Hindlimb muscle (tissue), 1 donor: Measurements from ENCODE around the gene RIMBP2. TPM values are rescaled to one million over a fixed set of nuclear protein-coding genes. Genes with fewer than 3 reads are reported as not detected.

ENCODE experiments used
- DNase-seq: peaks from one replicate; pipeline ENCODE4 v3.0.0-alpha.2; 2013
- polyA plus RNA-seq: library from polyadenylated mRNA; unstranded; fragments of 120-200 nt; gene quantifications from one replicate; pipeline ENCODE4 v1.2.1, GENCODE V29; 2013; ENCODE audit not compliant: insufficient read length

Gene RIMBP2
- polyA plus RNA-seq, 1 donor: 0.75 TPM

DNA sequence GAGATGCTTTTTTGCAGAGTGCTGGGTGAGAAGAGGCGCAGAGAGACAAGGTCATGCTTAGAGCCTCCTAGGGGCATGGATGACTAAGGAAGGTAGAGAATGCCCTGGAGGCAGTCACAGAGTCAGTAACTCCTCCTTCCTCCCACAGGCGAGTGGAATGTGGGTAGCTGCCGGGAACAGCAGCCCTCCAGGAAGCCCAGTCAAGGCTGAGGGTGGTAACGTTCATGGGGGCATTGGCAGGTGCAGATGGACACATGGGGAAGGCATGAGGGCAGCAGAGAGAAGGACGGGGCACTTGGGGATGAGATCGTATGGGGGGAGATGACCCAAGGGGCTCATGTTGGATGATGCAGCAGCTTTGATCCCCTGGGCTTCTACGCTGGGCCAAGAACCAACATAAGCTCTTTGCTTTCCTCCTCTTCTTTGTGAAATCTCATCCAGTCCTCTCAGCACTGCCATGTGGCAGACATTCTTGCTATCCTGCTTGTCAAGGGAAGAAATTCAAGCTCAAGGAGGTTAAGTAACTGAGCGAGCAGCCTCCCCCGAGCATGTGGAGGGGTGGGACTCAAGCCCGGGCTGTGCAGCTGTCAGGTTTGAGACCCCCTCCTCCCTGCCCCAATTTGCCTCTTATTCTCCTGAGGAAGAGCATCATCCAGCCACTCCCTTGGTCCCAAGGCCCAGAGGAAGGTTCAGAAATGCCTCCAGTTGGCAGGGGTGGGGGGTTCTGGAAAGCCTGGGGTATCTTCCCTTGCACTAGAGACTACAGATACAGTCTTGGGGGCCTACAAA is 190.5 kb downstream of the RIMBP2 start:
- no peak for DNase-seq

DNA sequence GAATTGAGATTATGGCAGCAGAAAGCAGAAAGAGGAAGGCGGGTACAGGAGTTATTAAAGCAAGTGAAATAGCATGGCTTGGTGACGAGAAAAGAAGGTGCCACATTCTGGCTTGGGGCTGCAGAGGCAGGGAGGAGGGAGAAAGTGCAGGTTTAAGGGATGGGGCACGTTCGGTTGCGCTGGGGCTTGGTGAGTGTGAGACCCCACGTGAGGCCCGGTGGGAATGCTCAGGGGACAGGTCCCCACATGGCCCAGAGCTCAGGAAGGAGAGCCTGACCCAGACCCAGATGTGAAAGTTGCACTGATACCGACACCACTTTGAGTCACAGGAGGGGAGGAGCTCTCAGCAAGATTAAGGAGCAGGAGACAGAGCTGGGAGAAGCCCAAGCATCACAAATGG is 191.3 kb downstream of the RIMBP2 start:
- no peak for DNase-seq

DNA sequence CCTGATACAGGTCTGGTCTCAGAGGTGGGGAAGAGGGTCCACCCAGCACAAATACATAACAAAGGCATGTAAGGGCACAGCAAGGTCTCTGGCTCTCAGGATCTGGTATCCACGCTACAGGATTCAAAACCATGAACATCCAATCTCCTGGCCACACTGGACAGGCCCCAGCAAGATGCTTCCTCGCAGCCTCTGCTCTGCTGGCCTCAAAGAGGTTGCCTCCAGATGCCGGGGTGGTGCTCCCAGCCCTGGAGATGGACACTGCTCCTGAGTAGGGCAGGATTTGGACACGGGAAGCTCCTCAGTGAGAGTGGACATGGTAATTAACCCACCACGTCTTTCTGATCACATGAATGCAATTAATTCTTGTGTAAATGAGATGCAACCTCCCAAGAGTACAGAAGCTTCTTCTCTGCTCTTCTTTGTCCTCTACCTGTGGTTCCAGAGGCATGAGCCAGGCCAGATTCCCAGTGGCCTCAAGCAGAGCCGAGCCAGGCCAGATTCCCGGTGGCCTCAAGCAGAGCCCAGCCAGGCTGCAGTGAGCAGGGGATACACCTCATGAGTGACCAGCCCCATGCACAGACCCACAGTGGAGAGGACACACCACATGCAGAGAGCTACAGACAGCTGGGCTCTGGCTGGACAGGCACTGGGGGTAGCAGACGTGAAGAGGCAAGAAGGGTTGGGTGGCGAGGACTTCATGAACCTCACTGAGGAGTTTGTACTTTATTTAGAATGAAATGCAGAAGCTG is 192.1 kb downstream of the RIMBP2 start:
- DNase-seq: no peak

DNA sequence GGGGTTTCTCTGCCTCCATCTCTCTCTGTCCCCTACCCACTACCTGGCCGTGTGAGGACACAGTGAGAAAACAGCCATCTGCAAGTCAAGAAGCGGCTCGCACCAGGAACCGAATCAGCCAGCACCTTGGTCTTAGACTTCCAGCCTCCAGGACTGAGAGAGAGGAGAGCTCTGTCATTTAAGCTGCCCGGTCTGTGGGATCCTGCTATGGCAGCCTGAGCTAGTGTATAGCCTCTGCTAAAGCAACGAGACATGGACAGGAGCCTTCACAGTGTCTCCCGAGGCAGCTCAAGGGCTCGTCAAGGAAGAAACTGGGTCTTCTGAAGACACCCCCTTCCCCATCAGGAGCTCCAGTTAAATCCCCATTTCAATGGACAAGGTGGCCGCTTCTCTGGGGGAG is 192.9 kb downstream of the RIMBP2 start:
- no peak for DNase-seq

DNA sequence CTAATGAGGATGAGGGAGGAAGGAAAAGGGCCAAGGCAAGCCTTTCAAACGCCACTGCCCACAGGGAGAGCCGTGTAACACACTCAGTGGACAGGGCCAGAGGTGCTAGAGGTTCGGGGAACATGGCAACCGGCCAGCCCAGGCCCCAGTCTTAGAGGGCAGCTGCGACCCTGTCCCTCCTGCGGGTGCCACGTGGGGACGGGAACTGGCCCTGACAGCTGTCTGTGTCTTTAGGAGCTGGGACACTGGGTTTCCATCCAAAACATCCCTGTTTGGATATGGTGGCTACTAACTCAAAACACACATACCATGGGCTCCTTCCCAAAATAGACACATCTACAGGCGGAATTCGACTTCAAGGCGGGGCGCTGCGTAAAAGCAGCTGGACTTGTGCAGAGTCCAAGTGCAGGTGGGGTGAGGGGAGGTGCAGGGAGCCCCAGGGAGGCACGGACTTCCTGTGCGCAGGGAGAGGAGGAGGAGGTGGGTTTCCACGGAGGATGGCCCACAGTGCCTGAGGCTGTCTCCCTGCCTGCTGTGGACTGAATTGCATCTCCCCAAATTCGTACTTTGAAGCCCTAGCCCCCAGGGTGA is 193.8 kb downstream of the RIMBP2 start:
- DNase-seq: no peak

DNA sequence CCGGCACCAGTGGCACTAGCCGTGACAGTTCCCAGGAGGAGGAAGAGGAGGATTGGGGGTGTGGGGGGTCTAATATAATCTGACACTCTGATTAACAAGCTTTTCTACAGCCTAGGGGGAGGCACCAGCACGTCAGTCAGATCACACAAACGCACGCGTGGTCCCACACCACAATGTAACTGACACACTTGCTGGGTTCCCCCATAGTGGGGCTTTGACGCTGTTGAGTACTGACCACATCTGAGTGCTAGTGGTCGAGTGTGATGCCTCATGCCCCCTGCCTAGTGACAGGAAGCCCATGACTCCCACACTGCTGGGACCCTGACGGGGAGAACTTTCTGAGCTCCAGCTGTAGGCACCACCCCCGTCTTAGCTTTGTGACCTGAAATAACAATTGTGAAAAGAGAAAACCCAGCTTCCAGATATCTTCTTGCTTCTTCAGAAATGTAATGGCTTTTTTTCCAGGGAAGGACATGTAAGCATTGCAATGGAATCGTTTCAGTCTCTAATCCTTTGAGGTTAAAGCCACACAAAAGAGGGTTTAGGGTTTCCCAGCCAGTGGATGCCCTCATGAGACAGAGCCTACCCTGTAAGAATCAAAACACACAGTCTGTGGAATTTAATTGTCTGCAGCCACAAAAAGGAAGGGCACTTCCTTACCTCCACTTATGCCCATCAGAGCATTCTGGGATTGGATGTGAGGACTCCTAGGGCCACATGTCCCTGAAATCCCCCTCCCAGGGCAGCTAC is 194.5 kb downstream of the RIMBP2 start:
- DNase-seq: no peak

DNA sequence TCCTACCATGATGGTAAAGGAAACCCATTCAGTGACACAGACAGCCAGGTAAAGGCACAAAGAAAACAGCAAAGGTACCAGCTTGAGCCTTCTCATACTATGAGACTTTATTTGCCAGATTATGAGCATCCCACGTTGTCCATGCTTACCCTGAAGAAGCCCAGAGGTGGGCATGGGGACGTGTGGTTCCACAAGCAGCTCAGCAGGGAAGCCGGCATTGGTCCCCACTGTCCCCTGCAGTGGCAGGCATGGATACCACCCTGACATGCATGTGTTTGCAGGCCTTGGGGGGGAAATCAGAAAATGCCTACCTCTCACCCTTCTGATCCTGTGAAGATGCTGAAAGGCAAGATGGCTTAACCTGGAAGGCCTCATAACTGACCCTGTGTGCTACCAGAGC is 195.3 kb downstream of the RIMBP2 start:
- DNase-seq: no peak

DNA sequence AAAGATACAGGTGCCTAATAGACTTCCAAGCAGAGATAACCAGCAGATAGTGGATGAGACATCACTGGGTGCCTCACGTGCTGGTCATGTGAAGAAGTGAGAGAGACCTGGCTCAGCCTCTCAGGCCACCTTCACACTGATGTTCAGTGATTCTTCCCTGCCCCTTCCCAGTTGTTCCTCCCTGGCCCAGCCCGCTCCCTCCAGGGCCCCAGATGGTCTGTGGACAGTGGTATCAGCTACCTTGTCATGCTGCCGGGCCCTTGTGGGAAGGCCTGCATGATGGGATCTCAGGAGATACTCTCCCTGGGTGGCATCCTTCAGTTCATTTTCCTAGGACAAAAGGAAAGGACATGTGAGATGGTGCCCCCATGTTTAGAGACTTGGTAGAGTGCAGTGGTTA is 198.5 kb downstream of the RIMBP2 start:
- DNase-seq: no peak

DNA sequence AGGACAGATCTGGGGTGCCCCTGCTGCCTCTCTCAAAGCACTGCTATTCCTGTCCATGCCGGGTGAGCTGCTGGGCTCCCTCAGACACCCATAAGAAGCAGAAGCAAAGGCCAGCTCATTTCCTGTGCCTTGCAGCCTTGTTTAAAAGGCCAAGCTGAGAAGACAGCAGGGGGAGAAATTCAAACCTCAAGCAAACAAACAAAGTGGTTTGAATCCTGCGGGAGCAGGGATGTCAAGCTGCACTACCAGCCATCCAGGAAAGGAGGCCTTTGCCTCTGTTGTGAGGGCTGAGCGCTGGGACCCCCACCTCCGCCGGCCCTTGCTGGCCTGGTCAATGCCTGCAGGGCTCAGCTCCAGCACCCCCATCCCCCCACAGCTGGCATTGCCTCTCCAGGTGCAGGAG is 201.9 kb downstream of the RIMBP2 start:
- DNase-seq: no peak

DNA sequence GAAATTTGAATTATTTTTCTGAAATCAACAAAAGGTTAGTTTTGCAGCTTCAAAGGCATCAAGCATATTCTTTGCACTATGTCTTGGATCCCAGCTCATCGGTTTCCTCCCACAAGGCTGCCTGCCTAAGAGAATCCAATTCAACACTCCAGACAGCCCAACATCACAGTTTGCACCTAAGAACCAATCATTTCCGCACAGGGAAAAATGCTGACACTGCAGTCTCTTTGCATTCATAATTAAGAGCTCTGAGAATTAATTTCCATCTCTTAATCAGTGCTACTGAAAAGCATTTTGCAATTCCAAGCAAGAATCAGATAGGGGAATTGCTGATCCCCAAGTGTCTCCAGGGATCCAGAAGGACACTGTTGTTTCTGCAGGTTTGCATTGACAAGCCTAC is 202.5 kb downstream of the RIMBP2 start:
- no peak for DNase-seq

DNA sequence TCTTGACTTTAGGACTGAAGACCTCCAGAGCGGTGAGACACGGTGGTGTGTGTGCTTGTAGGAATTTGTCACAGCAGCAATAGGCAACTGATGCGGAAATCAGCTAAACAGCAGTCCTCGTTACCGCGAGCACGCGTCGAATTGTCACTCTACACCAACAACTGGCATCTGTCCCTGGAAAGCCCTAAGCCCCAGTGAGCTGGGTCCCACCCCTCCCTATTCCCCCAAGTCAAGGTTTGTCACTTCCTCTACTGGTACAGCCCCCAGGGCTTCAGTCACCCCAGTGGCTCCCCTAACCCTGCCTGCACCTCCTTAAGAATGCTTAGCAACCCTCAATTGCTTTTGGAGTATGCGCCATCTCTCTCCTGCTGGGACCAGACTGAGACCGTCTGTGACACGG is 204.8 kb downstream of the RIMBP2 start:
- no peak for DNase-seq

DNA sequence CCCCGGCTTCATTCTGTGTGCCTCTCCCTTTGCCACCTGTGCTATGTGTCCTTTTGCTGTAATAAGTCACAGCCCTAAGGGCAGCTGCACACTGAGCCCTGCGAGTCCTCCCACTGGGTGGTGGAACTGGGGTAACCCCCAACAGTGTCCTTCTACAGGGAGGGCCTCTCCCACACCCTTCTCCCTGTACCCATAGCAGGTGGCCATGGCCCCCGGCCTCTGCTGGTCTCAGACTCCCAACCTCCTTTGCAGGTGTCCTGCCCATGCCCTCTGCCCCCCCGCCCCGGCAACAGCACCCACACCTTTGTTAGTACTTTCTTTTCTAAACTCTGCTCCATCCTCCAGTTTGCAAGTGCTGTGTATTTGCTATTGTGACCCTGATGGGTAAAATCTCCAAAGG is 206.6 kb downstream of the RIMBP2 start:
- no peak for DNase-seq

DNA sequence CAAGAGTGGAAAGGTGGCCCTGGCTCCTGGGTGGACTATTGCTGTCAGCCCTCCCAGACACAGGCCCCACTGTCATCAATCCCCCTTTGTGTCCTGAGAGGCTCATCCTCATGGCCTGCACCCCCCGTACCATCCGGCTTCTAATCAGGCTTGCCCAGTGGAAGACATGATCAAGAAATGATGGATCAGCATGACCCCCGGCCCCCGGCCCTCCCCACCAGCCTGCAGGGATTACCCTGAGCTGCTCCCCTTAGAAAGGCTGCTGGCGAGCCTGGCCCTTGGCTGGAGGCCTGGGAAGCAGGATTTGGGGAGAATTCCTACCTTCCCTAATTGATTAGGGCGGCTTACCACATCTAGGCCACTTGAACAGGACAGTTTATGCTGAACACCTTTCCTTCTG is 207.3 kb downstream of the RIMBP2 start:
- DNase-seq: no peak

DNA sequence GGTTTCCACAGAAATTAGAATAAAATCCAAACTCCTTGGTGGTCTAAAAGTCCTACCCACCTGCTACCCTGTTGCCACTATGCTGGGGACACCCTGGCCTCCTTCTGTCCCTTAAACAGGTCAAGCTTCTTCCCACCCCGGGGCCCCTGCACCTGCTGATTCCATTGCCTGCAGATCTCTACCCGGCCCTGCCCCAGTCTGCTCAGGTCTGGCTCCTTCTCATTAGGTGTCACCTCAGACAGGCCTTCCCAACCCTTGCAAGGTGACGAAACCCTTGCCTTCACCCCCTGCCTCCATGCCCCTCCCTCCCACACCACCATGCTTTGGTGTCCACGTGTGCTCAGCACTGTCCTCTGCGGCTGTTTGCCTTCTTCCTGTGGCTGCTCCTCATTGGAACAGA is 207.8 kb downstream of the RIMBP2 start:
- no peak for DNase-seq

DNA sequence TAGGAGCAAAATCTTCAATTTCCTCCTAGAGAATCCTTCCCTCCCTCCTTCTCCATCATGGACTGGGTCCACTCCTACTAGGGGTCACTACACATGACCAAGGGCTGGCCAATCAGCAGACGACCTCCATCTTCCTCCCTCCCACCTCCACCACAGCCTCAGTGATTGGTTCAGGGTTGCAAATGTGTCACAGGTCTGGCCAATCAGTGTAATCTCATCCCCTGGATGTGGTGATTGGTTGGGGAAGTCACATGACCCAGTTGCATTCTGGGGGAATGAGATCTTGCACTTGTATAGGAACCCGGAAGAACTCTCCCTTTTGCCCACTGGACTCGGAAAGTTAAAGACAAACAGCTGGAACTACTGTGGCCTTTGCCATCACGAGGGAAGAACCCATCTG is 209.3 kb downstream of the RIMBP2 start:
- no peak for DNase-seq

DNA sequence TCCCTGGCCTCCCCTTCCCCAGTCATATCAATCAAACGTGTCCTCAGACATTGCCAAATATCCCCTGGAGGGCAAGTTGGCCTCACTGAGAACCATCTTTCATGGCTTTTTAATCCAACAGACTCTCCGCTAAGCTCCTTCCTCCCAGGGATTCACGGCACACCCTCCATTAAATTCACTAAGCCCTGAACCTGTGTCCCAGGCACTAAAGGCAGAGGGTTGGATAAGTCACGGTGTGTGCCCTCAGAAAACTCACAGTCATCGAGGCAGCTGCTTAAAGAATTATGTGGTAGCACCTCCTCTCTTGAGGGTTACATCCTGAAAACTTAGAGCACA is 211.3 kb downstream of the RIMBP2 start:
- no peak for DNase-seq

DNA sequence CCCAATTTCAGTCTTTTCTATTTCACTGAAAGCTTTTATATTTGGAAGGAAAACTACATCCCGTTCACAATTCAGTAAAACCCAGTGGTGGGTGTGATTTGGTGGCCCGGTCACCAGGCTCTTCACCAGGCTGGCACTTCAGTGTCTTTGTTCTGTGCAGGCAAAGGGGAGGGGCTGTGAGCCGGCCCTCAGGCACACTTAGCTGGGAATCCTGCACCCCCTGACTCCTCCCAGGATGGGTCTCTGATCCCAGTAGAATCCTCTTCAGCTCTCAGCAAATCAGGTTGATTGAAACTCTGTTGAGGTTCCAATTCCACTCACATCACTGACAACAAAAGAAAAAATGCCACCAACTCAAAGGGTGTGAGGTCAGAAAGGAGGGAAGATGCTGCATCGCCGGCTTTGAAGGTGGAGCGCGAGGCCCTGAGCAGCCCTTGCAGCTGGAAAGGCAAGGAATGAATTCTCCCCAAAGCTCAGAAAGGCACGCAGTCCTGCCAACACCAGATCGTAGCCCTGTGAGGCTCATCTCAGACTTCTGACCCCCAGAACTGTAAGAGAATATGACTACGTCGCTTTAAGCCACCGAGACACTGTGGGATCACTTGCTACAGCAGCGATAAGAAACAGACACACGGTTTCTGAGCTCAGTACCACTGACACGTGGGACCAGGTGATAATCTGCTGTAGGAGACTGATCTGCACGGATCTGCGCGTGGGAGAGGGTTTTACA is 211.8 kb downstream of the RIMBP2 start:
- DNase-seq: no peak

DNA sequence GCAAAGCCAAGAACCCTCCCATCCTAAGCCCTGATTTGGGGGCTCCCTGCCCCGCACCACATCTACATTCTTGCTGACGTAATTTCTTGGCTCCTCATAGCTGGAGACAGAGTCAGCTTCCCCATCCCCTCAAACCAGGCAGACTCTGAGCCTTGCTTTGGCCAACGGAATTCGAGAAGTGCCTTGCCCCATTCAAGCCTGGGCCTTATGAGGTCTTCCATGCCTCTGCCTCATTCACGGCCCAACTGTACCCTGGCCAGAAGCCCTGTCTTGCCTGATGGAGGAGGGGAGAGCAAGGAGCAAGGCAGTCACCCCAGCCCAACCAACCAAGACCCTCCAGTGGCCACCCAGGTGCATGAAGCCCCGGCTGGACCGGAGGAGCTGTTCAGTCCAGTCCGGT is 214.3 kb downstream of the RIMBP2 start:
- no peak for DNase-seq

DNA sequence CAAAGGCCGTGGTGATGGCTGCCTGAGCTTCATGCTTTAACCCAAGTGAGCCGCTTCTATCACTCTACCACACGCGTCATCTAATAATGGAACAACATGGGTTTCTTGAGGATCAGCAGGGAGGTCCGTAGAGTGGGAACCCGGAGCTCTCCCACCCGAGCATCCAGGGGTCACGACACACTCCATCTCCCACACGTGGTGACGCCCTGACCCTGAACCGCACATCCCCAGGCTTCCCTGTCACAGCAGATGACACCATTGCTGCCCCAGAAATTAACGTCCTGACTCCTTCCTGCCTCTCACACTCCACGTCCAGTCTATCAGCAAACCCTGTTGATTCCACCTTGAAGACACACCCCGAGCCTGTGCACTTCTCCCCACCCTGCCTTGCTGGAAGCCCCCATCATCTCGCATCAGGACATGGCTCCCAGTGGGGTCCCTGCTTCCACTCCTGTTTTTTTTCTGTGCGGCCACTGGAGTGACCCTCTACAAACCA is 215.2 kb downstream of the RIMBP2 start:
- no peak for DNase-seq

DNA sequence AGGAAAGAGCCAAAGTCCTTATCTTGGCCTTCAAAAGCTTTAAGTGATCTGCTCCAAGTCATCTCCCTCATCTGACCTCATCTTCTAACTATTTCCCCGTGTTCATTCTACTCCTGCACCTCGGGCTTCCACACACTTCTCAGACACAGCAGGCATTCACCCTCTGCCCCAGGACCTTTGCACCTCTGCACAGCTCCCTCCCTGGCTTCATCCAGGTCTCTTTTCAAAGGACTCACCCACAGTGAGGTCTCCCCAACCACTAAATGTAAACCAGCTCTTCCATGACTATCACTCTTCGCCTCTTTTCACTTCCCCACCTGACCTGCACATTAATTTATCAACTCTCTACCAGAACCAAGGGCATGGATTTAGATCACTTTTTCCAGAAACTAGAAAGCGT is 216.6 kb downstream of the RIMBP2 start:
- no peak for DNase-seq

DNA sequence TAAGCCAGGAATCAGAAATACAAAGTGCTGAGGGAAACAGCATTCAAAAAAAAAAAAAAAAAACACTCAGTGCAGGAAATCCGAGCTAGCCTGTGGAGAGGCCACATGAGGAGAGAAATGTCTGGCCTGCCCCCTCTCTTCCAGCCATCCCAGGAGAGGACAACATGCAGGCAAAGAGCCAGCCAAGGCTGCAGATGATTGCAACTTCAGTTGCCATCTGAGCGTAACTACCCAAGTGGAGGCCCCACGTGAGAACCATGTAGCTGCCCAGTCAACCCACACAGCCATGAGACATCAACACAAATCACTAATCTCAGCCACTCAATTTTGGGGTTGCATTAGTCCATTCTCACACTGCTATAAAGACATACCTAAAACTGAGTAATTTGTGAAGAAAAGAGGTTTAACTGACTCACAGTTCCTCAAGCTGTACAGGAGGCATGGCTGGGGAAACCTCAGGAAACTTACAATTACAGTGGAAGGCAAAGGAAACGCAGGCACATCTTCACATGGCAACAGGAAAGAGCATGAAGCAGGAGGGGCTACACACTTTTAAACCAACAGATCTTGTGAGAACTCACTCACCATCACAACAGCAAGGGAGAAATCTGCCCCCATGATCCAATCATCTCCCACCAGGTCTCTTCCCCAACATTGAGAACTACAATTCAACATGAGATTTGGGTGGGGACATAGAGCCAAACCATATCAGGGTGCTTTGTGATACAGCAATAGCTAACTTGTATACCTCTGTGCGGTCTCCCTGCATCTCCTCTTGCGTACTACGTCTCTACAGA is 217.3 kb downstream of the RIMBP2 start:
- DNase-seq: no peak

DNA sequence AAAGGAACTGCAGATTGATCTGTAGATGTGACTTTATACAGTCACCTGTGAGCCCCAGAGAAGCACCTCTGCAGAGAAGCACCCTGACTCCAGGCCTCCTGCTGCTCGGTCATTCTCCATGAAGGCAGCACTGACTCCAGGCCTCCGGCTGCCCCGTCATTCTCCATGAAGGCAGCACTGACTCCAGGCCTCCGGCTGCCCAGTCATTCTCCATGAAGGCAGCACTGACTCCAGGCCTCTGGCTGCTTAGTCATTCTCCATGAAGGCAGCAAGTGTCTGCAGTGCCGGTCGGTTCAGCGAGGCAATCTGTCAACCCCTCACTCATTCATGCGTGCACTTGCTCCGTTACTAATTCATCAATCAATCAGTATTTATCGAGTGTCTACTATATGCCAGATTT is 218.1 kb downstream of the RIMBP2 start:
- no peak for DNase-seq
